Common myeloid progenitor, CD34-positive (primary cell): ENCODE measurements around the gene STAG2. TPM values are rescaled to one million over a fixed set of nuclear protein-coding genes. Genes with fewer than 3 reads are reported as not detected.

Experiments used
- CTCF ChIA-PET: fragments of 350-600 bp; sonication (Branson Sonifier 250); formaldehyde crosslinking; loops from one replicate; lab custom pipeline; 2021; ENCODE audit warnings: antibody characterized with exemption; lab: Charles Lee
- POLR2A ChIA-PET: fragments of 350-600 bp; sonication (Branson Sonifier 250); formaldehyde crosslinking; loops from one replicate; lab custom pipeline; 2021; ENCODE audit warnings: antibody characterized with exemption; lab: Charles Lee
- DNase-seq, 3 donors: peaks; one replicate each; pipeline versions ENCODE4 v3.0.0 to v3.0.0-alpha.2; 2013
- H3K27ac ChIP-seq, 2 experiments: 1 replicate in 1 of 2; 2 replicates in 1 of 2; pipeline ENCODE4 v1.7.0; 2013; ENCODE audit warnings: inconsistent platforms in 2 of 2, low read length in 2 of 2, mild to moderate bottlenecking in 2 of 2, low read depth in 1 of 2, moderate library complexity in 1 of 2; ENCODE audit not compliant: severe bottlenecking in 2 of 2, insufficient read depth in 1 of 2, poor library complexity in 1 of 2
- H3K27me3 ChIP-seq, 5 experiments: replicated peaks in 2 of 5; 1 replicate in 3 of 5; 2 replicates in 2 of 5; pipeline versions ENCODE4 v1.6.1 to v1.7.0; 2013; ENCODE audit warnings: low read length in 4 of 5, mild to moderate bottlenecking in 2 of 5, moderate library complexity in 2 of 5, inconsistent platforms in 1 of 5; ENCODE audit not compliant: insufficient read depth in 5 of 5, control insufficient read depth in 4 of 5
- H3K36me3 ChIP-seq, 4 experiments: 1 replicate in 2 of 4; 2 replicates in 2 of 4; pipeline versions ENCODE4 v1.6.1 to v1.7.0; 2013; ENCODE audit warnings: low read length in 3 of 4, control low read depth in 1 of 4, mild to moderate bottlenecking in 1 of 4; ENCODE audit not compliant: control insufficient read depth in 4 of 4, insufficient read depth in 4 of 4
- H3K4me1 ChIP-seq, 4 experiments: 1 replicate in 3 of 4; 2 replicates in 1 of 4; pipeline versions ENCODE4 v1.6.1 to v1.7.1; 2013; ENCODE audit warnings: low read length in 3 of 4, mild to moderate bottlenecking in 3 of 4, control low read depth in 1 of 4, inconsistent platforms in 1 of 4, moderate library complexity in 1 of 4; ENCODE audit not compliant: control insufficient read depth in 4 of 4, insufficient read depth in 4 of 4; ENCODE audit errors: control extremely low read depth in 1 of 4
- H3K4me3 ChIP-seq, 7 experiments: 1 replicate in 4 of 7; 2 replicates in 3 of 7; pipeline versions ENCODE4 v1.5.1 to v1.7.0; 2013; ENCODE audit warnings: mild to moderate bottlenecking in 7 of 7, low read length in 6 of 7, moderate library complexity in 6 of 7, inconsistent platforms in 2 of 7, low read depth in 2 of 7, control low read depth in 1 of 7; ENCODE audit not compliant: insufficient read depth in 4 of 7, control insufficient read depth in 1 of 7; ENCODE audit errors: extremely low read depth in 1 of 7
- H3K9me3 ChIP-seq, 5 experiments: 1 replicate in 4 of 5; 2 replicates in 1 of 5; pipeline versions ENCODE4 v1.6.1 to v1.7.1; 2013; ENCODE audit warnings: low read length in 4 of 5, mild to moderate bottlenecking in 2 of 5, inconsistent platforms in 1 of 5, low read depth in 1 of 5, moderate library complexity in 1 of 5; ENCODE audit not compliant: control insufficient read depth in 4 of 5, insufficient read depth in 2 of 5; ENCODE audit errors: control extremely low read depth in 1 of 5
- WGBS: methylation state at CpG from one replicate; pipeline ENCODE4 v1.1.5; 2013; ENCODE audit not compliant: insufficient coverage; 5-methylcytosine and 5-hydroxymethylcytosine counted together
- polyA plus RNA-seq: library from polyadenylated mRNA; unstranded; fragments of 120-200 nt; gene quantifications from one replicate; pipeline ENCODE4 v1.2.1, GENCODE V29; 2013

The STAG2 gene
- 86.5 TPM for polyA plus RNA-seq

DNA sequence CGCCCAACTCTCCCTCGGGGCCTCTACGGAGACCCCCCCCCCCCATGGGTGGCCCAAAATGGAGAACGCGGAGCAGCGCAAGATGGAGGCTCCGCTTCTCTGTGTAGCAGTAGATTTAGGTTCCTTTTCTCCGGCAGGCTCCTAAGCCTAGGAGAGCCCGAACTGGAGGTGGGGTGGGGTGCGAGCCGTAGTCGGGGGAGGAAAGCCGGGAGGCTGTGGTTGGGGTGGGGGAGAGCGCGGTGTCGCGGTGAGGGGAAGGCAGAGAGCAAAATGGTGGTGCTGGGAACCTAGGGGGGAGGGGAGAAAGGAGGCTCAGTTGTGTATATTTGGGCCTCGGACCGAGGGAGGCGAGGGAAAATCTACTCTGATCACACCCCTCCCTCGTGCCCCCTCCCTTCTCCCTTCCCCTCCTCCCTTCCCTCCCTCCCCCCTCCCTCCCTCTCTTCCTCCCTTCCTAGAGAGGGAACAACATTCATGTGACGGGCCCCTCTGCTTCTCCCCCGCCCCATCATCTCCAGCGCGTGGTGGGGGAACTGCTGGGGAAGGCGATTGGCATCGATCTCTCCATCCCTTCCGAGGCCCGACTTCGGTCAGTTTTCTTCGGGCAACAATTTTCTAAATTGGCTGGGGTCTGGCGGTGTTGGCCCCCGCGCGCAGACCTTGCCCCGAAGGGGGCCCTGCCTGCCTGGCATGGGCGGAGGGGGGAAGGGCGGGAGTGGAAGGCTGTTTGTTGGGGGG lies at the start of gene STAG2:
Gene STAG2, plus strand, starts transcription at position 439 of the 738 bp plus-strand sequence. CDS start 60,922 bp downstream, outside the sequence.
- 37% methylated on average over 2 of the region's 38 CpGs for WGBS
- Histone ChIP-seq H3K36me3 (no peaks in the 10 kb centered on the region), H3K4me1 (peaks cover 0 to 18% (median 6%) of the 10 kb centered on the region in 4 experiments), H3K9me3 (no peaks in the 10 kb centered on the region), H3K27me3 (no peaks in the 10 kb centered on the region), H3K4me3 (peak within 1 kb of the TSS; percentile 53 to 94 (median 78)), H3K27ac (peak within 1 kb of the TSS; percentile 98 to 99)
- POLR2A ChIA-PET = interaction anchor here (0.9 to 1.6 kb wide), 3 partner anchors 15 to 57 kb away, joined by 3 to 6 read pairs (median 5); no protein-coding TSS in a partner anchor
- CTCF ChIA-PET = interaction anchor here (0.7 to 2.1 kb wide), 2 partner anchors 56 to 57 kb away, joined by 5 to 12 read pairs; no protein-coding TSS in a partner anchor
- peak; percentile 84 to 91 (median 91) for DNase-seq

- DNase-seq = no peak
- ChIA-PET POLR2A (no interaction called here), CTCF (interaction anchor here (0.7 kb wide), 1 partner anchor 20 kb away, joined by 3 read pairs; no protein-coding TSS in a partner anchor)
- H3K4me3 ChIP-seq = no peak overlapping the region
- H3K9me3 ChIP-seq = no peaks in the 10 kb centered on the region
- no peak overlapping the region for H3K27ac ChIP-seq
- H3K4me1 ChIP-seq = no peaks in the 10 kb centered on the region
- peaks cover 0 to 2% (median 0%) of the 10 kb centered on the region in 5 experiments for H3K27me3 ChIP-seq
- no peaks in the 10 kb centered on the region for H3K36me3 ChIP-seq
These were observed 44.4 kb upstream of the STAG2 start for GRCh38 chrX:123917069-123917468.

DNA sequence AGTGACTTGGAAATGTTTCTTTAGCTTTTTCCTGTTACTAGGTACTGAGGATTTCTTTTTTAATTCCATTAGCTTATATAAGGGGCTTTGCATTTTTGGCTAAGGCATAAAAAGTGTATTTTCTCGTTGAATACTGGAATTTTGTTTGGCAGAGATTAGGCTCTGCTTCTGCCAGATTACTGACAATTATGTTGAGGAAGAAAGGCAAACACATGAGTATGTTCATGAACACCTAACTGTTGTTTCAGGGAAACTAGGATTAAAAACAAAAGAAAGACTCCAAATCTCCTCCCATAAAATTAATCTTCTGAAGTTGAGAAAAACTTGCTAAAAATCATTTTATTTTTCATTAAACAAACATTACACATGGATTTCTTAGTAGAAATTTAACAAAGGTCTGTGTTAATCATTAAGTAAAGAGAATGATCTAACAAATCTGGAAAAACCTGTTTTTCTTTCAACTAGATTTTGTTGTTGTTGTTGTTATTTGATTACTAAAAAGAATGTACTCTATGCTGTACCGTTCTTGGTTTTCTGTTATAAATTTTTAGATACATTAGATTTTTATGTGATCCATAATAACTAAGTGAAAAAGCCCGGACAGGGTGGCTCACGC lies 43.3 kb upstream of the STAG2 start:
- CTCF ChIA-PET = no interaction called here
- Histone ChIP-seq H3K27ac (no peak overlapping the region), H3K4me3 (no peak overlapping the region), H3K4me1 (no peaks in the 10 kb centered on the region), H3K9me3 (no peaks in the 10 kb centered on the region), H3K36me3 (no peaks in the 10 kb centered on the region), H3K27me3 (peaks cover 0 to 2% (median 0%) of the 10 kb centered on the region in 5 experiments)
- POLR2A ChIA-PET = no interaction called here
- 76% methylated on average over 3 of the region's 4 CpGs for WGBS
- no peak for DNase-seq

DNA sequence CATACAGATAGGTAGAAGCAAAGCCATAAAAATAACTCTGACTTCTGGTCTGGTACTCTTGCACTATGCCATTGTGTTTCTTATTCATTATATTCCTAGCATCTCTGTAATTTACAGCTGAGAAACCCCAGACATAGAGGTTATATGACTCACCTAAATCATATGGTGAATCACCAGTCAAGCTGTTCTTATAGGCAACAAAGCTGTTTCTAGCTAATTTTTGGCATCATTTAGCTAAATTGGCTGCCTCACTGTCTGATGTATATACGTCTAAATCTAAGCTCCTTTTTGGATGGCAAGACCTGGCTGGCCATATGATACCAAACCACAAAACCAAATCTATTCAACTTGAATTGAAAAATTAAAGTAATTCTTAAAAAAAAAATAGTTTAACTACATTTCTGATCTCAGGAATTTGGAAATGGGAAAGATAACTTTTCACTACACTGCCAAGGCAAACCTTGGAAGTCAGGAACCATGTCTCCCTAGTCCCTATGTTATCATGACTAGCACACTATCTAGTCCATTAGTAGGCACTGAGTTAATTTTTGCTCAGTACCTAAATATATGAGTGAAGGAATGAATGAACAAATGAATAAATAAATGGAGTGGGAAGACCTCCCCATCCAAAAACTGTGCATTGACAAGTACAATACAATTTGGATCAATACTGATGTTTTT lies 41.3 kb upstream of the STAG2 start:
- POLR2A ChIA-PET = no interaction called here
- DNase-seq = no peak
- H3K27me3 ChIP-seq = peaks cover 0 to 2% (median 0%) of the 10 kb centered on the region in 5 experiments
- H3K4me3 ChIP-seq = no peak overlapping the region
- CTCF ChIA-PET = interaction anchor here (0.6 kb wide), 1 partner anchor 91 kb away, joined by 3 read pairs; no protein-coding TSS in a partner anchor
- no peaks in the 10 kb centered on the region for H3K9me3 ChIP-seq
- no peak overlapping the region for H3K27ac ChIP-seq
- no CpG with 5 or more reads among the region's 1 CpG for WGBS
- no peaks in the 10 kb centered on the region for H3K4me1 ChIP-seq
- no peaks in the 10 kb centered on the region for H3K36me3 ChIP-seq

DNA sequence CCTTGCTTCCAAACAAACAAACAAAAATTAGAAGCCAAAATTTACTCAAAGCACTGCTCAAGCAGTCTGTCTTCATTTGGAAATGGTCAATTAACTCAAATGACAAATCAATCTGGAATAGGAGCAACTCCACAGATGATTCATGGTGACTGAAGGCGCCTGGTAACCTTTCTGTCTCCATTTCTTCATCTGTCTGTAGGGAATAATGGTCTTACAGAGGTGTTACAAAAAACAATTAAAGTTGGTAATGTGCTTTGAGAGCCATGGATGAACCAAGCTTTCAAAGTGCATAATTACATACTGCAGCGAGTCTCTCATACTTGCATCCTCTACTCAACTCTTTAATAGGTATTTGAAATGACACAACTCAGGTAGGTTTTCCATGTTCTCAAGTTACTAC lies 38.3 kb upstream of the STAG2 start:
- no peak for DNase-seq
- H3K36me3 ChIP-seq = no peaks in the 10 kb centered on the region
- whole genome bisulfite sequencing = 86% methylated on average over 1 of the region's 2 CpGs
- H3K4me3 ChIP-seq = no peak overlapping the region
- no peaks in the 10 kb centered on the region for H3K27me3 ChIP-seq
- H3K27ac ChIP-seq = no peak overlapping the region
- H3K4me1 ChIP-seq = no peaks in the 10 kb centered on the region
- POLR2A ChIA-PET = no interaction called here
- CTCF ChIA-PET = no interaction called here
- H3K9me3 ChIP-seq = no peaks in the 10 kb centered on the region

GRCh38 chrX:123924186-123924585 lies 37.3 kb upstream of the STAG2 start:
- ChIA-PET POLR2A (no interaction called here), CTCF (no interaction called here)
- Histone ChIP-seq H3K27me3 (no peaks in the 10 kb centered on the region), H3K4me1 (no peaks in the 10 kb centered on the region), H3K36me3 (no peaks in the 10 kb centered on the region), H3K4me3 (no peak overlapping the region), H3K27ac (no peak overlapping the region), H3K9me3 (no peaks in the 10 kb centered on the region)
- no peak for DNase-seq
- 67% methylated on average over 1 of the region's 1 CpG for WGBS
